Neural cell (in vitro differentiated cells): ENCODE results near the gene ZCCHC14. TPM values are rescaled to one million over a fixed set of nuclear protein-coding genes. Genes with fewer than 3 reads are reported as not detected.

Experiments
- H2AFZ ChIP-seq: fragments of 200-600, 300-800 bp; sonication (generic), shearing (Covaris generic); 2 replicates; pipeline ENCODE4 v1.6.0; 2014; ENCODE audit warnings: low read depth, mild to moderate bottlenecking, antibody characterized with exemption, low read length, moderate library complexity
- H3F3A ChIP-seq: fragments of 200-600 bp; shearing (Covaris generic); 2 replicates; pipeline ENCODE4 v1.6.1; 2016; ENCODE audit warnings: mild to moderate bottlenecking, moderate library complexity, mixed read lengths, antibody characterized with exemption, low read length; ENCODE audit not compliant: insufficient read depth, poor library complexity, severe bottlenecking
- H3K27ac ChIP-seq: fragments of 200-600, 300-800 bp; sonication (generic), shearing (Covaris generic); 2 replicates; pipeline ENCODE4 v1.5.1; 2014; ENCODE audit warnings: mild to moderate bottlenecking, low read length, moderate library complexity
- H3K27me3 ChIP-seq: fragments of 300-800, 200-600 bp; sonication (generic), shearing (Covaris generic); 2 replicates; pipeline ENCODE4 v1.6.0; 2014; ENCODE audit warnings: mild to moderate bottlenecking, low read depth, low read length, moderate library complexity; ENCODE audit not compliant: insufficient read depth
- H3K36me3 ChIP-seq: fragments of 300-800, 200-600 bp; sonication (generic), shearing (Covaris generic); 2 replicates; pipeline ENCODE4 v1.5.1; 2014; ENCODE audit warnings: mild to moderate bottlenecking, antibody characterized with exemption, low read length, moderate library complexity; ENCODE audit not compliant: insufficient read depth
- H3K4me2 ChIP-seq: fragments of 300-800, 200-600 bp; sonication (generic), shearing (Covaris generic); 2 replicates; pipeline ENCODE4 v1.6.0; 2014; ENCODE audit warnings: mild to moderate bottlenecking, low read length
- H3K4me3 ChIP-seq: fragments of 300-800, 200-600 bp; sonication (generic), shearing (Covaris generic); 2 replicates; pipeline ENCODE4 v1.5.1; 2014; ENCODE audit warnings: mild to moderate bottlenecking, low read length, moderate library complexity
- H3K79me2 ChIP-seq: fragments of 200-600 bp; shearing (Covaris generic); replicated peaks from 2 replicates; pipeline ENCODE4 v1.6.0; 2014; ENCODE audit warnings: mild to moderate bottlenecking, low read length, moderate library complexity; ENCODE audit not compliant: insufficient read depth
- H3K9ac ChIP-seq: fragments of 300-800, 200-600 bp; sonication (generic), shearing (Covaris generic); 2 replicates; pipeline ENCODE4 v1.6.1; 2016; ENCODE audit warnings: mild to moderate bottlenecking, low read length, mixed read lengths
- H3K9me2 ChIP-seq: fragments of 200-600 bp; shearing (Covaris generic); 2 replicates; pipeline ENCODE4 v1.6.1; 2016; ENCODE audit warnings: mild to moderate bottlenecking, low read length, mixed read lengths; ENCODE audit not compliant: insufficient read depth
- H3K9me3 ChIP-seq: fragments of 200-600, 300-800 bp; sonication (generic), shearing (Covaris generic); 2 replicates; pipeline ENCODE4 v1.6.1; 2016; ENCODE audit warnings: mild to moderate bottlenecking, mixed run types, low read length, moderate library complexity, mixed read lengths
- H4K20me1 ChIP-seq: fragments of 200-600 bp; shearing (Covaris generic); 2 replicates; pipeline ENCODE4 v1.6.1; 2016; ENCODE audit warnings: mild to moderate bottlenecking, mixed run types; ENCODE audit not compliant: insufficient read depth
- CTCF ChIP-seq: fragments of 450-650 bp; IDR thresholded peaks from 2 replicates; pipeline ENCODE4 v1.5.1; 2014; ENCODE audit warnings: antibody characterized with exemption, mild to moderate bottlenecking, moderate library complexity; ENCODE audit not compliant: poor library complexity, severe bottlenecking
- EP300 ChIP-seq: fragments of 450-650 bp; conservative IDR thresholded peaks from 2 replicates; pipeline ENCODE4 v1.6.1; 2014; ENCODE audit warnings: antibody characterized with exemption, mild to moderate bottlenecking, moderate library complexity; ENCODE audit not compliant: poor library complexity, severe bottlenecking
- EZH2 ChIP-seq: fragments of 200-600, 300-800 bp; shearing (Covaris generic), sonication (generic); IDR thresholded peaks from 2 replicates; pipeline ENCODE4 v1.6.1; 2014; ENCODE audit warnings: antibody characterized with exemption, low read length, borderline replicate concordance, mild to moderate bottlenecking; ENCODE audit not compliant: insufficient read depth, poor library complexity, severe bottlenecking
- MXI1 ChIP-seq: fragments of 450-650 bp; conservative IDR thresholded peaks from 2 replicates; pipeline ENCODE4 v1.6.1; 2014; ENCODE audit warnings: antibody characterized with exemption, mild to moderate bottlenecking; ENCODE audit not compliant: poor library complexity, severe bottlenecking
- POLR2AphosphoS5 ChIP-seq: IDR thresholded peaks from 2 replicates; pipeline ENCODE4 v1.6.1; 2012
- RAD21 ChIP-seq: fragments of 450-650 bp; conservative IDR thresholded peaks from 2 replicates; pipeline ENCODE4 v1.6.1; 2014; ENCODE audit warnings: antibody characterized with exemption, mild to moderate bottlenecking, moderate library complexity
- REST ChIP-seq: IDR thresholded peaks from 2 replicates; pipeline ENCODE4 v1.6.1; 2012; ENCODE audit warnings: borderline replicate concordance
- SMC3 ChIP-seq: fragments of 450-650 bp; conservative IDR thresholded peaks from 2 replicates; pipeline ENCODE4 v1.6.1; 2014; ENCODE audit warnings: antibody characterized with exemption, mild to moderate bottlenecking, moderate library complexity; ENCODE audit not compliant: poor library complexity
- TAF1 ChIP-seq: IDR thresholded peaks from 2 replicates; pipeline ENCODE4 v1.6.1; 2012; ENCODE audit warnings: low read depth
- polyA plus RNA-seq: library from polyadenylated mRNA; depleted of rRNA; stranded (reverse); fragments of >200 nt; gene quantifications from 2 replicates; pipeline ENCODE4 v1.2.3, GENCODE V29; 2014

The ZCCHC14 gene
- polyA plus RNA-seq, 1 donor from 2014 or later = 22.1 TPM

GRCh38 chr16:87412996-87413421 lies 79.8 kb downstream of the ZCCHC14 start:
- H3K27me3 ChIP-seq = no peaks in the 10 kb centered on the region
- H3K4me2 ChIP-seq = no peak overlapping the region
- TF ChIP-seq SMC3 (no peak), EZH2 (no peak), POLR2AphosphoS5 (no peak), REST (no peak), TAF1 (no peak), CTCF (no peak), MXI1 (no peak), RAD21 (no peak), EP300 (no peak)
- no peak overlapping the region for H3K4me3 ChIP-seq
- H4K20me1 ChIP-seq = no peaks in the 10 kb centered on the region
- H3K9me2 ChIP-seq = no peaks in the 10 kb centered on the region
- no peaks in the 10 kb centered on the region for H3K36me3 ChIP-seq
- H3K27ac ChIP-seq = no peak overlapping the region
- no peaks in the 10 kb centered on the region for H3K79me2 ChIP-seq
- no peaks in the 10 kb centered on the region for H3K9me3 ChIP-seq
- H3K9ac ChIP-seq = no peak overlapping the region
- no peak overlapping the region for H2AFZ ChIP-seq
- H3F3A ChIP-seq = no peaks in the 10 kb centered on the region

GRCh38 chr16:87412371-87412995 lies 80.3 kb downstream of the ZCCHC14 start:
- H3F3A ChIP-seq = no peaks in the 10 kb centered on the region
- H4K20me1 ChIP-seq = no peaks in the 10 kb centered on the region
- no peaks in the 10 kb centered on the region for H3K36me3 ChIP-seq
- H3K9ac ChIP-seq = no peak overlapping the region
- TF ChIP-seq CTCF (no peak), EP300 (no peak), EZH2 (no peak), TAF1 (no peak), REST (no peak), SMC3 (no peak), RAD21 (no peak), MXI1 (no peak), POLR2AphosphoS5 (no peak)
- H3K27ac ChIP-seq = no peak overlapping the region
- H3K9me3 ChIP-seq = no peaks in the 10 kb centered on the region
- no peak overlapping the region for H3K4me3 ChIP-seq
- no peak overlapping the region for H2AFZ ChIP-seq
- no peak overlapping the region for H3K4me2 ChIP-seq
- no peaks in the 10 kb centered on the region for H3K9me2 ChIP-seq
- no peaks in the 10 kb centered on the region for H3K79me2 ChIP-seq
- no peaks in the 10 kb centered on the region for H3K27me3 ChIP-seq
